ENCODE data around the gene OR2G2. TPM values are rescaled to one million over a fixed set of nuclear protein-coding genes. Genes with fewer than 3 reads are reported as not detected.

Gene OR2G2
- total RNA-seq, 1 donor from 2014 or later, result not detected

Other genes with a start within 250 kb of the OR2G2 start
- 4.6 TPM for gene NLRP3, start 172.2 kb upstream of the OR2G2 start, total RNA-seq (ENCODE audit: insufficient read depth, low replicate concordance)
- gene OR2B11, start 130.3 kb upstream of the OR2G2 start, total RNA-seq (ENCODE audit: insufficient read depth, low replicate concordance), result 2.6 TPM
- gene OR2C3, start 51.9 kb upstream of the OR2G2 start, total RNA-seq (ENCODE audit: insufficient read depth, low replicate concordance), result 0.72 TPM
- 0.48 TPM for gene GCSAML, start 39.2 kb upstream of the OR2G2 start, total RNA-seq (ENCODE audit: insufficient read depth, low replicate concordance)
- gene OR2G3, start 17.2 kb downstream of the OR2G2 start, total RNA-seq (ENCODE audit: insufficient read depth, low replicate concordance), result not detected
- 2.2 TPM for gene OR13G1, start 91.4 kb downstream of the OR2G2 start, total RNA-seq (ENCODE audit: insufficient read depth, low replicate concordance)
- gene OR6F1, start 128.3 kb downstream of the OR2G2 start, total RNA-seq (ENCODE audit: insufficient read depth, low replicate concordance), result 0.72 TPM
- not detected for gene OR14K1, start 150.3 kb downstream of the OR2G2 start, total RNA-seq (ENCODE audit: insufficient read depth, low replicate concordance)
- gene OR14A2, start 159.8 kb downstream of the OR2G2 start, total RNA-seq (ENCODE audit: insufficient read depth, low replicate concordance), result 4.6 TPM
- gene OR1C1, start 172.2 kb downstream of the OR2G2 start, total RNA-seq (ENCODE audit: insufficient read depth, low replicate concordance), result 9.9 TPM
- 2.6 TPM for gene OR14A16, start 235.8 kb downstream of the OR2G2 start, total RNA-seq (ENCODE audit: insufficient read depth, low replicate concordance)

All from umbilical cord (tissue), 1 donor.